CD4-positive, CD25-positive, alpha-beta regulatory T cell (primary cell): ENCODE measurements around the gene ABI1. TPM values are rescaled to one million over a fixed set of nuclear protein-coding genes. Genes with fewer than 3 reads are reported as not detected.
A peak's percentile ranks its signal among the peaks of the same experiment; 100 is the strongest.

ENCODE experiments used
- ATAC-seq, 2 donors: fragments of 150-1000 bp; cut with Tn5 transposase; one replicate each; pipeline ENCODE4 v1.10.0; 2021; ENCODE audit warnings: low read depth in 2 of 2, moderate number of reproducible peaks in 2 of 2, moderate library complexity in 1 of 2
- DNase-seq, 3 donors: peaks; one replicate each; pipeline versions ENCODE4 v3.0.0 to v3.0.0-alpha.2; 2012 to 2022; ENCODE audit warnings: mixed read lengths in 1 of 3
- H3K27ac ChIP-seq: one replicate; pipeline ENCODE4 v1.7.0; 2013; ENCODE audit warnings: mild to moderate bottlenecking, low read length; ENCODE audit not compliant: insufficient read depth, poor library complexity, severe bottlenecking
- H3K27me3 ChIP-seq: one replicate; pipeline ENCODE4 v1.7.0; 2013; ENCODE audit warnings: low read length; ENCODE audit not compliant: control insufficient read depth, insufficient read depth
- H3K36me3 ChIP-seq: one replicate; pipeline ENCODE4 v1.7.0; 2013; ENCODE audit warnings: mild to moderate bottlenecking, low read length, moderate library complexity; ENCODE audit not compliant: control insufficient read depth, insufficient read depth
- H3K4me1 ChIP-seq: 2 replicates; pipeline ENCODE4 v1.7.0; 2013; ENCODE audit warnings: mild to moderate bottlenecking, low read length; ENCODE audit not compliant: insufficient read depth, control insufficient read depth, poor library complexity, severe bottlenecking
- H3K4me3 ChIP-seq: one replicate; pipeline ENCODE4 v1.7.0; 2013; ENCODE audit warnings: low read depth, mild to moderate bottlenecking, low read length, moderate library complexity
- H3K9me3 ChIP-seq, 2 experiments: 1 replicate in 1 of 2; 2 replicates in 1 of 2; pipeline ENCODE4 v1.7.0; 2013; ENCODE audit warnings: low read length in 2 of 2, mild to moderate bottlenecking in 1 of 2, moderate library complexity in 1 of 2; ENCODE audit not compliant: control insufficient read depth in 2 of 2
- H3K27ac Mint-ChIP-seq, 3 donors: one replicate each; pipeline ENCODE4 v1.8.0; 2020 to 2022; ENCODE audit warnings: mild to moderate bottlenecking in 3 of 3, mixed read lengths in 3 of 3, moderate library complexity in 2 of 3
- H3K27me3 Mint-ChIP-seq: one replicate; pipeline ENCODE4 v1.8.0; 2022; ENCODE audit warnings: mild to moderate bottlenecking, mixed read lengths
- H3K36me3 Mint-ChIP-seq: one replicate; pipeline ENCODE4 v1.8.0; 2020; ENCODE audit warnings: mixed read lengths
- H3K4me1 Mint-ChIP-seq, 4 donors: one replicate each; pipeline ENCODE4 v1.8.0; 2020 to 2022; ENCODE audit warnings: mixed read lengths in 4 of 4, mild to moderate bottlenecking in 1 of 4
- H3K4me3 Mint-ChIP-seq, 4 donors: one replicate each; pipeline ENCODE4 v1.8.0; 2020 to 2022; ENCODE audit warnings: mild to moderate bottlenecking in 4 of 4, mixed read lengths in 4 of 4, moderate library complexity in 3 of 4
- H3K9me3 Mint-ChIP-seq, 7 donors: one replicate each; pipeline ENCODE4 v1.8.0; 2020 to 2022; ENCODE audit warnings: mixed read lengths in 7 of 7, mild to moderate bottlenecking in 3 of 7, moderate library complexity in 2 of 7
- polyA plus RNA-seq, 4 donors: library from polyadenylated mRNA; unstranded; fragments of 300-500 nt; fragmentation: Illumina TruSeq; gene quantifications; one replicate each; pipeline ENCODE4 v1.2.3, GENCODE V29; 2021
- total RNA-seq: library from RNA; stranded (reverse); gene quantifications from one replicate; pipeline ENCODE4 v1.2.3, GENCODE V29; 2022

Gene ABI1
- total and polyA plus RNA-seq, 5 donors from 2014 or later = 94.0 to 123 (median 97.9) TPM

DNA sequence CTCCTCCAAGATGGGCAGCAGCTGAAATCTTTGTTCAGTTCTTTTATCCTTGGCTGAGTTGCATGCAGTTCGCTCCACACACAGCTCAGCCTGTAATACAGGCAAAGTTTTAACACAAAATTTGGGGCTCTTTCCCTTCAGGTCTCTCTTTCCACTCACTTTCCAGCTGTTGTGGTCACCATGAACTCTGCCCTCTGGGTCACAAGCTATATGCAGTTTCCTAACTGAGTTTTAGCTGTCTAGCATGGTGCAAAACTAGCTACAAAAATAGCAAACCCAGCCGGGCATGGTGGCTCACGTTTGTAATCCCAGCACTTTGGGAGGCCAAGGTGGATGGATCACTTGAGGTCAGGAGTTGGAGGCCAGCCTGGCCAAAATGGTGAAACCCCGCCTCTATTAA is 53.2 kb downstream of the ABI1 start:
- Histone ChIP-seq H3K4me1 (peaks cover 37% of the 10 kb centered on the region), H3K27ac (no peak overlapping the region), H3K9me3 (no peaks in the 10 kb centered on the region), H3K27me3 (no peaks in the 10 kb centered on the region), H3K4me3 (no peak overlapping the region), H3K36me3 (peaks cover 4% of the 10 kb centered on the region)
- no peak for DNase-seq
- H3K36me3 Mint-ChIP-seq = peaks cover 3% of the 10 kb centered on the region
- ATAC-seq = no peak
- H3K4me1 Mint-ChIP-seq = peaks cover 29 to 82% (median 72%) of the 10 kb centered on the region in 4 donors
- no peak overlapping the region for H3K27ac Mint-ChIP-seq
- H3K27me3 Mint-ChIP-seq = no peaks in the 10 kb centered on the region
- H3K4me3 Mint-ChIP-seq = no peak overlapping the region
- no peaks in the 10 kb centered on the region for H3K9me3 Mint-ChIP-seq

DNA sequence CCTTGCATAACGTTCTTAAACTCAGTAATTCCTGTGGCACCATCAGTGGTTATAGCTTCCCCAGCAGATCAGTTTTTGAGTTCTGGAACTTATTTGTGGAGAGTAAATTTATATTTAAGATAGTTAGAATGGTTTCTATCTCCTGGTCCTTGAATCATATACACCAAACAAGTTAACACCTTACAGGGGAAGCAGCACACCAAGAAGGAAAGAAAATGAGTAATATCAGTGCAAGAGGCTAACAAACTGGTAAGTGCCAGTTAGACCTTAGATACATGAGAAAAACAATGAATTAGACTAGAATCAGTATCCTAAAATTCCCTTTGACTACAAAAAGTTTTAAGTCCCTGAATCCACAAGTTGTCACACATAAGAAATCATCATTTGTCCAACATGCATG is 54.2 kb downstream of the ABI1 start:
- no peak overlapping the region for H3K4me3 ChIP-seq
- no peaks in the 10 kb centered on the region for H3K27me3 ChIP-seq
- H3K9me3 ChIP-seq = no peaks in the 10 kb centered on the region
- peak overlapping the region in 1 of 3 donors; percentile 4 for H3K27ac Mint-ChIP-seq
- H3K36me3 Mint-ChIP-seq = peaks cover 3% of the 10 kb centered on the region
- H3K4me1 ChIP-seq = peaks cover 47% of the 10 kb centered on the region
- H3K4me1 Mint-ChIP-seq = peaks cover 30 to 83% (median 72%) of the 10 kb centered on the region in 4 donors
- no peak for ATAC-seq
- H3K27me3 Mint-ChIP-seq = no peaks in the 10 kb centered on the region
- H3K27ac ChIP-seq = no peak overlapping the region
- peaks cover 4% of the 10 kb centered on the region for H3K36me3 ChIP-seq
- no peak for DNase-seq
- H3K4me3 Mint-ChIP-seq = peak overlapping the region; percentile 21 to 35 (median 28)
- H3K9me3 Mint-ChIP-seq = no peaks in the 10 kb centered on the region

DNA sequence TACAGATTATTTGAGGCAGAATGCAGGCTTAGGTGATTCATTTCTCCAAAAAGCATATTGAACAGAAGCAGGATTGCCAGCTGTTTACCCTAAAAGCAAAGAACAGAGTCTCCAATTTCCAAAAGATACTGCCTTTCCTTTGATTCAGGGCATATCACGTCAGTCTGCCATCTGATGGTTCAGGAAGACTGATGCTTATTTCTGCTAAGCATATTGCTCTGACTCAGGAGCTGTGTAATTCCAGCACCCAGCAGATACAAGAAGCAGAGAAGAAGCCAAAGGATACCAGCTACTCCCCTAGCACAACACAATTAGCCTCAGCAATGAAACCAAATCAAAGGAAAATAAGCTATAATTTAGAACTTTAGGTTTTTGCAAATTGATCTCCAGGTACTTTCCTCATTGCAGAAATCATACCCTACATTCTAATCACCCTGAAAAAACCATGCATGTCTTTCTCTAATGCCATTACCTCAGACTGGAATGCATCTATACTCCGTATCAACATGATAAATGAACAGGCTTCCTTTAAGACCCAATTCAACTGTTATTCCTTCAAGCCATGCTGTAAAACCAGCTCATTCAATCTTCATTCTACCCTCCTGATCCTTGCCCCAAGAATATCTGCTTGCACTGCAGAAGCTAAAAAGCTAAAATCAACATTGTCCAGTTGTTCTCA is 55.1 kb downstream of the ABI1 start:
- DNase-seq (no peak), ATAC-seq (peak in 1 of 2 donors; percentile 43)
- Histone ChIP-seq H3K4me1 (peaks cover 47% of the 10 kb centered on the region), H3K9me3 (no peaks in the 10 kb centered on the region), H3K36me3 (peaks cover 4% of the 10 kb centered on the region), H3K4me3 (peak overlapping the region; percentile 8), H3K27me3 (no peaks in the 10 kb centered on the region), H3K27ac (no peak overlapping the region)
- Mint-ChIP-seq H3K4me3 (peak overlapping the region in 3 of 4 donors; percentile 7 to 22 (median 11)), H3K9me3 (no peaks in the 10 kb centered on the region), H3K4me1 (peaks cover 31 to 88% (median 76%) of the 10 kb centered on the region in 4 donors), H3K27me3 (no peaks in the 10 kb centered on the region), H3K36me3 (peaks cover 3% of the 10 kb centered on the region), H3K27ac (no peak overlapping the region)

DNA sequence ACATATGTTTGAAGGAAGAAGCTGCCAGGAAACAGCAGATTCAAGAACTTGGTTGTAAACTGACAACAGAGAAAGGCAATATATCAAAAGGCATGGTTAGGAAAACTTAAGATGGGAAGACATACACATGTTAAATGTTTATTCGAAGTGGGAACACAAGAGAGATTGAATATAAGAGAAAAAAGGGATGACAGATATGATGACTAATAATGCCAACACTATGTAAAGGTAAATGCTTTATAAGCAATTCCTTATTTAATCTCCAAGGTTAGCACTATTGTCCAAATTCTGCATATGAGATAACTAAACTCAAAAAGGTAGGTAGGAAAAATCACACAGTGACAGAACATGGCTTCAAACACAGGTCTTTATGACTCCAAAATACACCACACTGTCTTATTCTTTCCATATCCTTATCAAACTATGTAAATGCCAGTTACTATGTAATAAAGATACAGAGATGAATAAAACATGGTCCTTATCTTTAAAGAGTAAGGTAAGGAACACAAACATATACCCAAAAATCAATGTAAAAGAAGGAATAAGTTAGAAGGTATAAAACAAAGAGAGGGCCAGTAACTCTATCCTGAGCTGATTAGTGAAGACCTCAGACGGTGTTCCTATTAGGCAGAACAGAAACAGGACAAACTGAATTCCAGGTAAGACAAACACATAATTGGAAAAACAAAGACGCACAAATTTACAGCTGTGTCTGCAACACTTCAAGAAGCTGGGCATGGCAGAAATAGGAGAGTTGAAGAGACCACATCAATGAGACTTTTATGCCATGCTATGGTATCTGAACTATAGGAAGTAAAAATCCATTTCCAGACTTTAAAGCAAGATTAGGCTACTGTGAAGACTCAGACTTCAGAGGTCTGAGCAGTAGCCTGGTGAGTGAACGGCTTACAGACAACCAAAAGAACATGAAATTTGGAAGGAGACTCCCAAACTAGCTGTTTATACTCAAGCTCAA is 56.1 kb downstream of the ABI1 start:
- Histone ChIP-seq H3K36me3 (peaks cover 4% of the 10 kb centered on the region), H3K27ac (no peak overlapping the region), H3K4me3 (peak overlapping the region; percentile 11), H3K4me1 (peaks cover 49% of the 10 kb centered on the region), H3K27me3 (no peaks in the 10 kb centered on the region), H3K9me3 (no peaks in the 10 kb centered on the region)
- Mint-ChIP-seq H3K27me3 (no peaks in the 10 kb centered on the region), H3K4me1 (peaks cover 34 to 92% (median 76%) of the 10 kb centered on the region in 4 donors), H3K9me3 (no peaks in the 10 kb centered on the region), H3K36me3 (peaks cover 3% of the 10 kb centered on the region), H3K4me3 (peak overlapping the region in 3 of 4 donors; percentile 18 to 64 (median 22)), H3K27ac (peak overlapping the region in 1 of 3 donors; percentile 86)
- ATAC-seq (no peak), DNase-seq (peak in 1 of 3 donors; percentile 29)

DNA sequence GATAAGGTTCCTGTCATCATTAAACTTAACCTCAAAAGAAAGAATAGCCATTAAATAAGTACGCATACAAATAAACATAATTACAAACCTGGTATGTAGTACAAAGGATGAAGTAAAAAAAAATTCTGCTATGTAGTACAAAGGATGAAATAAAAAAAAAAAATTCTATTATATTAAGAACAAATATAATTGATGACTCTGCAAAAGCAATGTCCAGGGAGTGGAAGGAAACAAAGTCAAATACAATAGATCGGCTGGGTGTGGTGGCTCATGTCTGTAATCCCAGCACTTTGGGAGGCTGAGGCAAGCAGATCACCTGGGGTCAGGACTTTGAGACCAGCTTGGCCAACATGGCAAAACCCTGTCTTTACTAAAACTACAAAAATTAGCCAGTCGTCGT is 56.9 kb downstream of the ABI1 start:
- ATAC-seq = no peak
- H3K27ac ChIP-seq = no peak overlapping the region
- no peak overlapping the region for H3K27ac Mint-ChIP-seq

DNA sequence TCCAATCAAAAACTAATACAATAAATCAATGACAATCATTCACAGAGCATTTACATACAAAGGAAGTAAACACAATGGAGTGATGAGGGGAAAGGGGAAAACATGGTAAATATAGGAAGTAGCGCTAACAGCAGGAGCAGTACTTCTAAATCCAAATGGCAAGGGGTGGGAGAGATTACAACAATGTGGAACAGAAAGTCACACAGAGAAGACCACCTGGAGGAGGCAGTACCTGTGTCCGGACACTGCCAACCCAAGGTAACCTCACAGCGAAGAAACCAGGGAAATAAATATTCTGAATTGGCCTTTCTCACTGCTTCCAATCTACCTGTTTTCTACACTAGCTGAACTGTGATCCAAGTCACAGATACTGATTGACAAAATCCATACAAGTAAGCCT is 58.2 kb downstream of the ABI1 start:
- Mint-ChIP-seq H3K4me1 (peaks cover 51 to 94% (median 81%) of the 10 kb centered on the region in 4 donors), H3K4me3 (peak overlapping the region; percentile 0 to 45 (median 22)), H3K27me3 (no peaks in the 10 kb centered on the region), H3K9me3 (peaks cover 0 to 2% (median 0%) of the 10 kb centered on the region in 7 donors), H3K27ac (peak overlapping the region; percentile 21 to 63 (median 28)), H3K36me3 (peaks cover 8% of the 10 kb centered on the region)
- Histone ChIP-seq H3K27ac (no peak overlapping the region), H3K36me3 (peaks cover 5% of the 10 kb centered on the region), H3K4me3 (peak overlapping the region; percentile 11), H3K27me3 (no peaks in the 10 kb centered on the region), H3K9me3 (no peaks in the 10 kb centered on the region), H3K4me1 (peaks cover 51% of the 10 kb centered on the region)
- no peak for DNase-seq
- no peak for ATAC-seq

More for the DNA sequence above, 56.9 kb downstream of the ABI1 start:
- Histone ChIP-seq H3K4me1 (peaks cover 51% of the 10 kb centered on the region), H3K36me3 (peaks cover 4% of the 10 kb centered on the region), H3K9me3 (no peaks in the 10 kb centered on the region), H3K4me3 (no peak overlapping the region), H3K27me3 (no peaks in the 10 kb centered on the region)
- Mint-ChIP-seq H3K36me3 (peaks cover 3% of the 10 kb centered on the region), H3K9me3 (no peaks in the 10 kb centered on the region), H3K27me3 (no peaks in the 10 kb centered on the region), H3K4me3 (peak overlapping the region in 2 of 4 donors; percentile 22 to 70), H3K4me1 (peaks cover 41 to 93% (median 76%) of the 10 kb centered on the region in 4 donors)
- DNase-seq = no peak

DNA sequence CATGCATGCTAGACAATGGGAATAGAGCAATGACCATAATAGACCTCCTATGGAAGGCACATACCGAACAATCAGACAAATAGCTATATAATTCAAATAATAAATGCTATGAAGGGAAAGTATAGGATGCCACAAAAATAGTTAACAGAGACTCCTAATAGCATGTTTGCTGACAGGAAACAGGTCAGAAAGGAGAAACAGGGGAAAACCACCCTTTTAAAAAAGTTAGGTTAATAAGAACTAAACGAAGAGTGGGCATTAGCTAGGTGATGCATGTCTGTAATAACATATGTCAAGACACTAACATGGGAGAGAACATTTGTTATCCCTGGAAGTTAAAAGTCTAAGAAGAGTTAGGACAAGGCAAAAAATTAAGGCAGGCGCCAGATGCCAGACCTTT is 58.9 kb downstream of the ABI1 start:
- H3K27ac Mint-ChIP-seq = no peak overlapping the region
- DNase-seq = no peak
- H3K4me1 ChIP-seq = peaks cover 51% of the 10 kb centered on the region

More for the DNA sequence above, 58.9 kb downstream of the ABI1 start:
- H3K27me3 ChIP-seq = no peaks in the 10 kb centered on the region
- H3K4me1 Mint-ChIP-seq = peaks cover 52 to 93% (median 79%) of the 10 kb centered on the region in 4 donors
- peak overlapping the region; percentile 11 for H3K4me3 ChIP-seq
- H3K36me3 ChIP-seq = peaks cover 2% of the 10 kb centered on the region
- peak overlapping the region in 2 of 4 donors; percentile 16 to 17 for H3K4me3 Mint-ChIP-seq
- H3K27me3 Mint-ChIP-seq = no peaks in the 10 kb centered on the region
- no peaks in the 10 kb centered on the region for H3K9me3 ChIP-seq
- ATAC-seq = no peak
- peaks cover 0 to 2% (median 0%) of the 10 kb centered on the region in 7 donors for H3K9me3 Mint-ChIP-seq
- H3K27ac ChIP-seq = no peak overlapping the region
- peaks cover 12% of the 10 kb centered on the region for H3K36me3 Mint-ChIP-seq
